H9 (cell line): ENCODE data around the gene AK9. TPM values are rescaled to one million over a fixed set of nuclear protein-coding genes. Genes with fewer than 3 reads are reported as not detected.

ENCODE experiments used
- DNase-seq: peaks from one replicate; pipeline ENCODE4 v3.0.0-alpha.2; 2017
- H2AFZ ChIP-seq: one replicate; pipeline ENCODE4 v1.6.1; 2013; ENCODE audit warnings: mild to moderate bottlenecking, low read length, control low read depth, moderate library complexity
- H2AK5ac ChIP-seq: 2 replicates; pipeline ENCODE4 v1.6.1; 2013; ENCODE audit warnings: low read length, control low read depth, mixed read lengths; ENCODE audit not compliant: insufficient read length
- H2BK120ac ChIP-seq: one replicate; pipeline ENCODE4 v1.6.1; 2013; ENCODE audit warnings: low read depth, mild to moderate bottlenecking, low read length, control low read depth, inconsistent platforms; ENCODE audit not compliant: poor library complexity, severe bottlenecking
- H2BK12ac ChIP-seq: 2 replicates; pipeline ENCODE4 v1.6.1; 2013; ENCODE audit warnings: low read length, control low read depth, mixed read lengths, low read depth; ENCODE audit not compliant: insufficient read length
- H2BK15ac ChIP-seq: 2 replicates; pipeline ENCODE4 v1.6.1; 2013; ENCODE audit warnings: low read depth, low read length, control low read depth
- H2BK20ac ChIP-seq: one replicate; pipeline ENCODE4 v1.6.1; 2013; ENCODE audit warnings: low read depth, mild to moderate bottlenecking, low read length, control low read depth, inconsistent platforms; ENCODE audit not compliant: poor library complexity, severe bottlenecking
- H2BK5ac ChIP-seq: 2 replicates; pipeline ENCODE4 v1.6.1; 2013; ENCODE audit warnings: low read length, control low read depth, mixed read lengths; ENCODE audit not compliant: insufficient read length
- H3K14ac ChIP-seq: 2 replicates; pipeline ENCODE4 v1.6.1; 2013; ENCODE audit warnings: low read length, control low read depth; ENCODE audit not compliant: insufficient read depth
- H3K18ac ChIP-seq: 2 replicates; pipeline ENCODE4 v1.6.1; 2013; ENCODE audit warnings: low read depth, mild to moderate bottlenecking, mixed read lengths, low read length, control low read depth; ENCODE audit not compliant: insufficient read length
- H3K23ac ChIP-seq: 2 replicates; pipeline ENCODE4 v1.6.1; 2013; ENCODE audit warnings: low read length, control low read depth, mixed read lengths, low read depth; ENCODE audit not compliant: insufficient read length
- H3K23me2 ChIP-seq: 2 replicates; pipeline ENCODE4 v1.6.1; 2013; ENCODE audit warnings: low read depth, mild to moderate bottlenecking, mixed read lengths, low read length, control low read depth; ENCODE audit not compliant: insufficient read length, poor library complexity, severe bottlenecking
- H3K27ac ChIP-seq: 2 replicates; pipeline ENCODE4 v1.5.1; 2013; ENCODE audit warnings: low read length, control low read depth, mixed read lengths, low read depth; ENCODE audit not compliant: insufficient read length
- H3K27me3 ChIP-seq: 2 replicates; pipeline ENCODE4 v1.6.1; 2013; ENCODE audit warnings: low read length, control low read depth, inconsistent platforms; ENCODE audit not compliant: insufficient read depth
- H3K4ac ChIP-seq: 2 replicates; pipeline ENCODE4 v1.6.1; 2013; ENCODE audit warnings: low read depth, mild to moderate bottlenecking, control low read depth, inconsistent platforms, low read length, moderate library complexity
- H3K4me1 ChIP-seq: 2 replicates; pipeline ENCODE4 v1.6.1; 2013; ENCODE audit warnings: low read length, control low read depth, inconsistent platforms; ENCODE audit not compliant: insufficient read depth
- H3K4me2 ChIP-seq: 2 replicates; pipeline ENCODE4 v1.6.1; 2013; ENCODE audit warnings: low read length, control low read depth, mixed read lengths; ENCODE audit not compliant: insufficient read length, insufficient read depth
- H3K56ac ChIP-seq: 2 replicates; pipeline ENCODE4 v1.6.1; 2013; ENCODE audit warnings: low read depth, mild to moderate bottlenecking, mixed read lengths, low read length, control low read depth; ENCODE audit not compliant: insufficient read length
- H3K79me1 ChIP-seq: 2 replicates; pipeline ENCODE4 v1.6.1; 2013; ENCODE audit warnings: low read depth, mild to moderate bottlenecking, moderate library complexity, low read length, control low read depth, inconsistent platforms; ENCODE audit not compliant: insufficient read depth, poor library complexity, severe bottlenecking
- H3K79me2 ChIP-seq: 2 replicates; pipeline ENCODE4 v1.6.1; 2013; ENCODE audit warnings: low read length, control low read depth, inconsistent platforms; ENCODE audit not compliant: insufficient read depth
- H3K9ac ChIP-seq: 2 replicates; pipeline ENCODE4 v1.6.1; 2013; ENCODE audit warnings: low read length, control low read depth, mixed read lengths; ENCODE audit not compliant: insufficient read length; ENCODE audit errors: extremely low read depth
- H3K9me3 ChIP-seq: one replicate; pipeline ENCODE4 v1.6.1; 2013; ENCODE audit warnings: low read depth, low read length, inconsistent platforms; ENCODE audit not compliant: control insufficient read depth
- H3T11ph ChIP-seq: one replicate; pipeline ENCODE4 v1.6.1; 2013; ENCODE audit warnings: mild to moderate bottlenecking, low read length, control low read depth, inconsistent platforms
- H4K20me1 ChIP-seq: one replicate; pipeline ENCODE4 v1.6.1; 2013; ENCODE audit not compliant: control insufficient read depth, insufficient read length, insufficient read depth
- H4K5ac ChIP-seq: 2 replicates; pipeline ENCODE4 v1.6.1; 2013; ENCODE audit warnings: low read depth, mild to moderate bottlenecking, mixed read lengths, low read length, control low read depth; ENCODE audit not compliant: insufficient read length
- H4K8ac ChIP-seq: replicated peaks from 2 replicates; pipeline ENCODE4 v1.6.1; 2013; ENCODE audit warnings: low read length, control low read depth, mixed read lengths, low read depth; ENCODE audit not compliant: insufficient read length
- H4K91ac ChIP-seq: 2 replicates; pipeline ENCODE4 v1.6.1; 2013; ENCODE audit warnings: low read depth, mild to moderate bottlenecking, moderate library complexity, mixed read lengths, low read length, control low read depth; ENCODE audit not compliant: insufficient read length
- H3K27ac Mint-ChIP-seq, 3 experiments: 2 replicates in 2 of 3; 3 replicates in 1 of 3; pipeline ENCODE4 v1.8.0; 2020 to 2021; ENCODE audit warnings: mixed read lengths in 3 of 3, mild to moderate bottlenecking in 1 of 3, moderate library complexity in 1 of 3
- H3K27me3 Mint-ChIP-seq: 2 replicates; pipeline ENCODE4 v1.8.0; 2021; ENCODE audit warnings: low read depth, mild to moderate bottlenecking, moderate library complexity, mixed read lengths
- H3K36me3 Mint-ChIP-seq, 3 experiments: 2 replicates in 2 of 3; 3 replicates in 1 of 3; pipeline ENCODE4 v1.8.0; 2020 to 2021; ENCODE audit warnings: low read depth in 3 of 3, mixed read lengths in 3 of 3; ENCODE audit not compliant: insufficient read depth in 1 of 3
- H3K4me1 Mint-ChIP-seq, 2 experiments: 2 replicates each; pipeline ENCODE4 v1.8.0; 2020; ENCODE audit warnings: mixed read lengths in 2 of 2
- H3K4me3 Mint-ChIP-seq, 2 experiments: 2 replicates in 1 of 2; 3 replicates in 1 of 2; pipeline ENCODE4 v1.8.0; 2020 to 2021; ENCODE audit warnings: mild to moderate bottlenecking in 2 of 2, mixed read lengths in 2 of 2, moderate library complexity in 1 of 2
- H3K9me3 Mint-ChIP-seq, 2 experiments: 2 replicates in 1 of 2; 3 replicates in 1 of 2; pipeline ENCODE4 v1.8.0; 2020; ENCODE audit warnings: mild to moderate bottlenecking in 2 of 2, mixed read lengths in 2 of 2, moderate library complexity in 1 of 2
- WGBS: extraction: QIAGEN DNeasy Blood & Tissue Kit; methylation state at CpG from one replicate; pipeline ENCODE4 v1.1.7; 2013; ENCODE audit warnings: missing lambda C conversion rate, low lambda C conversion rate, mixed read lengths; ENCODE audit not compliant: insufficient read length; ENCODE audit errors: extremely low coverage; 5-methylcytosine and 5-hydroxymethylcytosine counted together
- total RNA-seq: library from RNA; stranded (reverse); gene quantifications from 2 replicates; pipeline ENCODE4 v1.2.1, GENCODE V29; 2021
- TF ChIP-seq, protein P1 (sequence below): fragments of 200-600 bp; sonication (generic); conservative IDR thresholded peaks from 3 replicates; pipeline ENCODE4 v1.8.0; 2021; ENCODE audit warnings: antibody characterized with exemption, mild to moderate bottlenecking

The AK9 gene
- total RNA-seq, 1 experiment from 2014 or later = 2.3 TPM

DNA sequence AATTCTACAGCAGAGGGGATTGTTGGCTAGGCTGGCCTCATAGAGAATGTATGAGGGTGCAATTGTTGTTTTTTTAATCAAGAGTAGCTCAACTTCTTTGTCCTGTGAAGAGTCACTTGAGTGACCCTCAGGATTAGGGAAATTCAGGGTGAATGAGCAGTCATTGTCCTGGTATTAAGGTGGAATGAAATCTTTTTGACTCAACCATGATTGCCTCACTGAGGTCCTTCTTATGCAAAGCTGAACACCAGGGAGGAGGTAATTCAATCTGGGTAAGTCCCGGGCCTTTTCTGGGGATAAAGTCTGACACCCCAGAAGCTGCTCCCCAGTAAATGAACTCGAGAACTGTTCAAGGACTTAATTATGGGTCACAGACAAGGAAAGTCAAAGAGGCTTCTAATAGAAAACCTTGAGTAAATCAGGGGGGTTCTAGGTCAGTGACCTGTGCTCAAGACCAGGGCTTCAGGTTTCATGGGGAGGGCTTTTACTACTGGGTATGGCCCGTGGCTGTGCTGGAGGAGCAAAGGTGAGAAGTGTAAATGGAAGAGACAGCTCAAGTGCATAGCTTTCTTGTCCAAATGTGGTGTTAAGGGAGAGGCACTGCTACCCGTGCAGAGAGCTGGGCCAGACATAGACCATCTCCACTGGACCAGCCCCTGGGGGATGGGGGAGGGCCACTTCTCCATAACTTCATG lies 182.7 kb downstream of the AK9 start:
- no peaks in the 10 kb centered on the region for H3K79me1 ChIP-seq
- H3K9me3 ChIP-seq = peaks cover 12% of the 10 kb centered on the region
- H4K5ac ChIP-seq = no peak overlapping the region
- peak overlapping the region; percentile 57 for H3K18ac ChIP-seq
- H2AFZ ChIP-seq = no peak overlapping the region
- Mint-ChIP-seq H3K27me3 (no peaks in the 10 kb centered on the region), H3K27ac (peak overlapping the region; percentile 61 to 96 (median 95)), H3K4me1 (peaks cover 42 to 57% of the 10 kb centered on the region in 2 experiments), H3K4me3 (no peak overlapping the region), H3K36me3 (peaks cover 13 to 49% (median 14%) of the 10 kb centered on the region in 3 experiments), H3K9me3 (peaks cover 28 to 42% of the 10 kb centered on the region in 2 experiments)
- no peak overlapping the region for H3K9ac ChIP-seq
- no peak overlapping the region for H3K27ac ChIP-seq
- no peaks in the 10 kb centered on the region for H3K23me2 ChIP-seq
- H4K20me1 ChIP-seq = no peaks in the 10 kb centered on the region
- no peak overlapping the region for H2BK12ac ChIP-seq
- no peak overlapping the region for H2BK120ac ChIP-seq
- H3K27me3 ChIP-seq = no peaks in the 10 kb centered on the region
- no peak overlapping the region for H2BK15ac ChIP-seq
- DNase-seq = no peak
- H3K4me1 ChIP-seq = no peaks in the 10 kb centered on the region; the same call in 1 of the 2 replicates
- H2BK20ac ChIP-seq = no peak overlapping the region
- peak overlapping the region; percentile 26 for H3T11ph ChIP-seq
- H3K4me2 ChIP-seq = no peak overlapping the region
- no peak overlapping the region for H4K91ac ChIP-seq
- H3K23ac ChIP-seq = no peak overlapping the region
- H4K8ac ChIP-seq = no peak overlapping the region
- no peak overlapping the region for H3K56ac ChIP-seq
- H2BK5ac ChIP-seq = no peak overlapping the region
- 0 out of 2 replicates have a peak overlapping the region, but pooled peaks have one; percentile 45 for H3K14ac ChIP-seq
- TF ChIP-seq, protein P1, sequence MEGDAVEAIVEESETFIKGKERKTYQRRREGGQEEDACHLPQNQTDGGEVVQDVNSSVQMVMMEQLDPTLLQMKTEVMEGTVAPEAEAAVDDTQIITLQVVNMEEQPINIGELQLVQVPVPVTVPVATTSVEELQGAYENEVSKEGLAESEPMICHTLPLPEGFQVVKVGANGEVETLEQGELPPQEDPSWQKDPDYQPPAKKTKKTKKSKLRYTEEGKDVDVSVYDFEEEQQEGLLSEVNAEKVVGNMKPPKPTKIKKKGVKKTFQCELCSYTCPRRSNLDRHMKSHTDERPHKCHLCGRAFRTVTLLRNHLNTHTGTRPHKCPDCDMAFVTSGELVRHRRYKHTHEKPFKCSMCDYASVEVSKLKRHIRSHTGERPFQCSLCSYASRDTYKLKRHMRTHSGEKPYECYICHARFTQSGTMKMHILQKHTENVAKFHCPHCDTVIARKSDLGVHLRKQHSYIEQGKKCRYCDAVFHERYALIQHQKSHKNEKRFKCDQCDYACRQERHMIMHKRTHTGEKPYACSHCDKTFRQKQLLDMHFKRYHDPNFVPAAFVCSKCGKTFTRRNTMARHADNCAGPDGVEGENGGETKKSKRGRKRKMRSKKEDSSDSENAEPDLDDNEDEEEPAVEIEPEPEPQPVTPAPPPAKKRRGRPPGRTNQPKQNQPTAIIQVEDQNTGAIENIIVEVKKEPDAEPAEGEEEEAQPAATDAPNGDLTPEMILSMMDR = no peak
- WGBS = no CpG with 5 or more reads among the region's 4 CpGs
- no peak overlapping the region for H3K4ac ChIP-seq
- no peaks in the 10 kb centered on the region for H3K79me2 ChIP-seq
- H2AK5ac ChIP-seq = no peak overlapping the region
